GM21717 (cell line): ENCODE measurements around the gene COPS3.

ENCODE experiments used
- ATAC-seq: cut with Tn5 transposase; IDR thresholded peaks from one replicate; pipeline ENCODE4 v1.9.1; 2021; ENCODE audit warnings: mild to moderate bottlenecking, moderate library complexity; ENCODE audit not compliant: unreplicated experiment

COPS3 gene

GRCh38 chr17:17280613-17281549 lies at the start of gene COPS3:
Gene COPS3, minus strand, starts transcription at chr17:17281246. Its CDS starts 60 bp downstream, at chr17:17281186.
- ATAC-seq: peak; percentile 72

GRCh38 chr17:17328251-17328650 lies 47.2 kb upstream of the COPS3 start:
- no peak for ATAC-seq

- ATAC-seq: no peak
These were observed 45.3 kb upstream of the COPS3 start for GRCh38 chr17:17326275-17326875.

- no peak for ATAC-seq
These were observed 44.8 kb upstream of the COPS3 start for GRCh38 chr17:17325816-17326215.

GRCh38 chr17:17325228-17325627 lies 44.2 kb upstream of the COPS3 start:
- ATAC-seq: no peak

GRCh38 chr17:17324616-17325015 lies 43.6 kb upstream of the COPS3 start:
- ATAC-seq: no peak

GRCh38 chr17:17322516-17323510 lies 41.8 kb upstream of the COPS3 start:
- no peak for ATAC-seq

- ATAC-seq: no peak
These were observed 40.4 kb upstream of the COPS3 start for GRCh38 chr17:17321356-17322025.

- ATAC-seq: no peak
These were observed 39.8 kb upstream of the COPS3 start for GRCh38 chr17:17320911-17321220.

GRCh38 chr17:17320188-17320910 lies 39.3 kb upstream of the COPS3 start:
- no peak for ATAC-seq

- no peak for ATAC-seq
These were observed 34.2 kb upstream of the COPS3 start for GRCh38 chr17:17315142-17315821.

GRCh38 chr17:17314501-17315071 lies 33.5 kb upstream of the COPS3 start:
- no peak for ATAC-seq

- no peak for ATAC-seq
These were observed 32.4 kb upstream of the COPS3 start for GRCh38 chr17:17313350-17313991.

GRCh38 chr17:17309356-17309755 lies 28.3 kb upstream of the COPS3 start:
- ATAC-seq: no peak

GRCh38 chr17:17305281-17305801 lies 24.3 kb upstream of the COPS3 start:
- ATAC-seq: peak; percentile 68

- no peak for ATAC-seq
These were observed 23.5 kb upstream of the COPS3 start for GRCh38 chr17:17304521-17304985.

- ATAC-seq: no peak
These were observed 22.9 kb upstream of the COPS3 start for GRCh38 chr17:17303847-17304490.
